TTC549 (cell line): ENCODE results near the gene CENPM.

Experiments
- FAIRE-seq: peaks from 2 replicates; lab custom pipeline; 2012; peaks lifted over from hg19 to GRCh38; lab: Jason Lieb, UNC

CENPM gene, protein sequence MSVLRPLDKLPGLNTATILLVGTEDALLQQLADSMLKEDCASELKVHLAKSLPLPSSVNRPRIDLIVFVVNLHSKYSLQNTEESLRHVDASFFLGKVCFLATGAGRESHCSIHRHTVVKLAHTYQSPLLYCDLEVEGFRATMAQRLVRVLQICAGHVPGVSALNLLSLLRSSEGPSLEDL

DNA sequence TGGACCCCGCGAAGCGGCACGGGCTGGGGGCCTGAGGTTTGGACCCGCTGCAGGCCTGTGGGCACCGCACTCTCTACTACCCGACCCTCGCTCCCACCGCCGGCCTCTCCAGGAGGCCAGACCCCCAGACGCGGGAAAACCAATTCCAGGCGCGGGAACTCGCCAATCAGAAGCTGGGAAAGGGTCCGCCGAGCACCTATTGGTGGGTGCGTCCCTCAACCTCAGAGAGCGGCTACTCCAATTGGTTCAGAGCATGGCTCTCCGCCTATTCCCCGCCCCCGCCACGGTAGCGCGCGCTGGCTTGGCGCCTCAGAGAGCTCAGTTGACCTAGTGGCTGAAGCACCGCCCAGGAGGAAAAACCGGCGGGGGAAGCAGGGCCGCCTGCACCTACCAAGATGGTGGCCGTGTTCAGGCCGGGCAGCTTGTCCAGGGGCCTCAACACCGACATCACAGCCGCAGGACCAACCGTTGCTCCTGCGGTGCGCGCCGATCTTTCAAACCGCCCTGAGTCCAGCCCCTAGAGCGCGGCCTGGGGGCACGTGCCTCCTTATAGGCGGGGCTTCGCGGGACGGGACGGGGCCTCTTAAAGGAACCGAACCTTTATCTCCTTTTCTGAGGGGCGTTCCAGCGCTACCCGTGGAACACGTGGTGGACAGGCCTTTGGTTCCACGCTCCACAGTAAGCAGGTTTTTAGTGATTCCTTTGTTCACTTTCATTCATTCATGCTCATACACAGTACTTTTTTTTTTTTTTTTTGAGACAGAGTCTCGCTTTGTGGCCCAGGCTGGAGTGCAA, at the start of gene CENPM:
TSS of gene CENPM (minus strand) at position 524 of the 795 bp plus-strand sequence. CDS start at position 448, 76 bp downstream.
- FAIRE-seq = peak; percentile 82

- FAIRE-seq = no peak
Observed at GRCh38 chr22:41995211-41995610, 48.3 kb upstream of the CENPM start.

GRCh38 chr22:41992496-41992895, 45.5 kb upstream of the CENPM start:
- no peak for FAIRE-seq

GRCh38 chr22:41991111-41991510, 44.2 kb upstream of the CENPM start:
- no peak for FAIRE-seq

DNA sequence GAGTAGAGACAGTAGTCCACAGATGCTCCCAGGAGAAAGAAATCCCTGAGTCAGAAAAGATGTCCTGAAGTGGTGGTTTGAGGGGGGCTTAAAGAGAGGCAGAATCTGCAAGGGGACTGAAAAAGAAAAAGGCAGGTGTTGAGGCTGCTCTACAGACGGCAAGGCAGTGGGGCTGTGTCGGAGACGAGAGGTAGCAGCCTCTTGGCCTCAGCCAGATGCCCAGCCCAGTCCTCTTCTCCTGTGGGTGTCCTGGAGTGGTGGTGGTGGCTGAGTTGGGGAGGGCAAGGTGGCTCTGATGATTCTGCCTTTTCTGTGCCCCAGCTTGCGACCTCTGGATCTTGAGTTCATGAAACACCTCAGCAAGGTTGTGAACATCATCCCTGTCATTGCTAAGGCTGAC, 42.3 kb upstream of the CENPM start:
- no peak for FAIRE-seq

DNA sequence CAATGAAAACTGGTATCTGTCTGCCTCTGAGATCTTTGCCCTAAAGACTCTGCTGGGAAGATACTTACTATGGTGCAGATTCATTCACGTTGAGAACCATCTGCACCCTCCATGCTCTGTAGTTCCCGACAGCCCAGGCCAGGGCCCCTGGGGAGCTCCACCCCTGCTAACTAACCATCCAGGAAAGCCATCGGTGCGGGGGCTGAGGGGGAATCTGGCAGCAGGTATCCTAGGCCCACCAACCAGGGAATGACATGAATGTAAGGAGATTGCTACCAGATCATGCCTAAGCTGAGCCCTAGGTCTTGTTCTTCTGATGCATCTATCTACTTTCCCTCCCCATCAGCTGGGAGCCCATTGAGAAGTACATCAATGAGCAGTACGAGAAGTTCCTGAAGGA, 40.3 kb upstream of the CENPM start:
- no peak for FAIRE-seq

DNA sequence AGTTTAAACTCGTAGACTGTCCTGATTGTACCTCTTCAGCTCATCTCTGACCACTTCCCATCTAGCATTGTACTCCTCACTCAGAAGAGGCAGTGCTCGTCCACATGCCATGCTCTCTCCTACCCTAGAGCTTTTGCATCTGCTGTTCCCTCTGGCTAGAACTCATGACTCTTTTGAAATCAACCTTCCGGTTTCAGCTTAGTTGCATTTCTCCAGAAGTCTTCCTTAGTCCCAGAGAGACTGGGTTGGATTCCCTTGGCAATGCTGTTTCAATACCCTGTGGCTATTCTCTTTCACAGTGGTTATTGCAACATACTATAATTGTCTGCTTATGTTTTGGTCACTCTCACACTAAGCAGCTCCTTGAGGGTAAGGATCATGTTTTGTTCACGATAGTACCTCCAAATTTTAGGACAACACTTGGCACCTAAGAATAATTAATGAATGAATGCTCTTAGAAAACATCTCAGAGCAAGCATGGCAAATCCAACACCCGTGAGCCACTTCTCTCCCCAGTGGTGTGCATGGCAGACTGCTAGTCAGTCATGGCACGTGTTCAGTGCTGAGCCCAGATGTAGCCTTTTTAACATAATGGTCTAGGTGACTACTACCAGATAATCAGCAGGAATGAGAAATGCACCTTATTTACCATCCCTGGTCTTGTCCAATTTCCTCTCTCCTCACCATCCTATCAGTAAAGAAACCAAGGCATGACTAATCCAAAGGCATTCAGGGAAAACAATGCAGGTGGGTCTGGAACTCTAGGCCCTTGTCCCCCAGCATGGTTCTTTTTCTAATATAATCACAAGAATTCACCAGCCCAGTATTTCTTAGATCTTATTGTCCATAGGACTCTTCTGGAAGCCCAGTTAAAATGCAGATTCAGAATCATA, 36.8 kb upstream of the CENPM start:
- FAIRE-seq = no peak

- no peak for FAIRE-seq
Observed at GRCh38 chr22:41982865-41983264, 35.9 kb upstream of the CENPM start.

GRCh38 chr22:41979423-41980250, 32.7 kb upstream of the CENPM start:
- no peak for FAIRE-seq

GRCh38 chr22:41978732-41979131, 31.8 kb upstream of the CENPM start:
- no peak for FAIRE-seq

DNA sequence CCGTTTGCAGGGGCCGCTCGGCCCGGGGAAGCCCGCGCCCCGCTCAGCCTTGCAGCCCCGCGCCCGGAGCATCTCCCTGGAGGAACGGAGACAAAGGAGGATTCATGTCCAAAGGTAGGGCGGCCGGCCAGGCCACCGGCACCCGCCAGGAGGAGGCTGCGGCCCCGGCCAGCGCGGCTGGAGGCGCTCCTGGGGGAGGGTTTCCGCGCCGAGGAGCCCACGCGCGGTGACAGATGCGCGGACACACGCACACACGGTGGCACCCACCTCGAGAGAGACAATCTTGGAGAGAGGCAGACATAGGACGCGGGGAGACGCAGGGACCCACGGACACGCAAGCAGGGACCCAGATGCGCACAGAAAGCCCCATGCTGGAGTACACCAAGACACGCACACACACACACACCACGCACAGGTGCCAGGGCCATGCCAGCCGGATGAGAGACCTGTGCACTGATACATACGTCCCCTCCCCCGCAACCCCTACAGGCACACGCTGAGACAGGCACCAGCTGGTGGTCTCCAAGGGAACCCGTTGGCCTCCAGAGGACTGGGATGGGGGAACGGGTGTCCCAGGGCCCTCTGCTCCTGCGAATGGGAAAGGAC, 30.1 kb upstream of the CENPM start:
- FAIRE-seq = no peak

DNA sequence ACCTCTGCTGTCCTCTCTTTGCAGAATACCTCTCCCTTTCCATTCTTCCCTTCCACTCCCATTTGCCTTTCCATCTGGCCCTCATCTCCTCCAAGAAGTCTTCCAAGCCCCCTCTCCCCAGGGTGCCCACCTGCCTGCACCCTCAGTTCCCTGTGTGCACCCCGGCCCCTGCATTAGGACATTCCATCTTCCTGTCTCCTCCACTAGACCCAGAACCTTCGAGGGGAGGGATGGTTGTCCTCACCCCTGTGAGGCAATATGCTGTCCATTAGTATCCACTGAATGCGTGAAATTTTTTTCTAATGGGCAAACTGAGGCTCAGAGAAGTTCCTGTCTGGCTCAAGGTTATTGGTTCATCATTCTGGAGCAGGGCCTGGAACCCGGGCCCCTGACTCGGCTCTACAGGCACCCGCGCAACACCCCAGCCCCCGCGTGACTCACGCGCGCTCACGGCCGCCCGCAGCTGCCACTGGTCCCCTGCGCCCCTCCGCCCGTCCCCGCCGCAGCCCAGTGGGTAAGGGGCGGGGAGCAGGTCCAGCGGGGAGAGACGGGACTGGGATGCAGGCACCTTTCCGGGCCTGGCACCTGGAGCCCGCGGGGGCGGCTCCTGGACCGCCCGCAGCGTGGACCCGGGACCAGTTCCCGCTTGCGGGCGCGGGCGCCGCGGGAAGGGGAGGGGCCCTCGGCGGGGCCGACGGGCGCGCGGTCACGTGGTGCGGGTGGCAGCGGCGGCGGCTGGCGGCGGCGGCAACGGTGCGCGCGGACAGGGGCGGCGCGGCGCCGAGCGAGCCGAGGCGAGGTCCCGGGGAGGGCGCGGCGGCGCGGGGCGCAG, 29.3 kb upstream of the CENPM start:
- no peak for FAIRE-seq

GRCh38 chr22:41975299-41976069, 28.5 kb upstream of the CENPM start:
- FAIRE-seq = no peak

- no peak for FAIRE-seq
Observed at GRCh38 chr22:41974691-41975290, 27.8 kb upstream of the CENPM start.

GRCh38 chr22:41971431-41971830, 24.5 kb upstream of the CENPM start:
- FAIRE-seq = no peak

GRCh38 chr22:41970601-41971000, 23.6 kb upstream of the CENPM start:
- no peak for FAIRE-seq

GRCh38 chr22:41969110-41969646, 22.2 kb upstream of the CENPM start, which contains the start of gene SEPTIN3:
SEPTIN3 (plus strand) TSS chr22:41969443; CDS start chr22:41971493, 2,050 bp downstream.
- FAIRE-seq = no peak

DNA sequence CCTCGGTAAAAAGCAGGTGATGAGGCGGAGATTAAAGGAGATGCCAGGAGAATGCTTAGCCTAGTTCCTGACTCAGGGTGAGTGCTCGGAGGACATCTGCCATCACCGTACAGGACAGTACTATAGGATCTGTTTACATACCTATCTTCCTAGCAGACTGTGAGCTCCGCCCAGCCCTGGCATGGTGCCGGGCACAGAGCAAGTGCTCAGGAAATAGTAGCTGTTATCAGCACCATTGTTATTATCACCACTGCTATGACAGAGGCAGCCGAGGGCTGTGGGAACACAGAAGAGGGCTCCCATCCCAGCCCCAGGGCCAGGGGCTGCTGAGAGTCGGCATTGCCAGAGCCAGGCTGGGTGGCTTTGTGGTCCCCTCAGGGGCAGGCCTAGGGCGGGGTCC, 21.6 kb upstream of the CENPM start:
- no peak for FAIRE-seq

DNA sequence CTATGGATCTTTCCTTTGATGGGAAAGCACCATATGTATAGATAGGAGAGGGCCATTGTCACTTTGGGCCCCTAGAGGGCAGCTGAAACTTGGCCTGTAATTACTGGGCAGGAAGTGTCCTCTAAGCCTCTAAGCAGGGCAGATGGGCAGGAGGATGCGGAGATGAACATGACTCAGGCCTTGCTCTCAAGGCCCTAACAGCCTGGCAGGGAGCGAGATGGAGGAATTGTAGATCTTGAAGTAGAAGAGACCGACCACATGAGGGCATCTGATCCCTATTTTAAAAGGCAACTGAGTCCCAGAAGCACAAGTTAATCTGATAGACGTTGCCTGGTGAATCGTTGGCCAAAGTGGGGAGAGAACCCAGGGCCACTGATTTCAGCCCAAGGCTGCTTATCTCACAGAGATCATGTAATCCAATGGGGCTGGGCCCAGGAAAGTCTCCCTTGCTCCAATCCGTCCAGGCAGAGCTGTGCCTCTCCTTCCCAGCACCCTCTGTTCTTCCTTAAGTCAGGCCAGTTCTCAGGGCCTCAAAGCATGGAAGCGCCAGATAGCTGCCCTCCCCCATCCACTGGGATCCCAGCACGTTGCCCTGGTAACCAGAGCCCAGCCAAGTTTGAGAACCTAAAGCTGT, 19.8 kb upstream of the CENPM start:
- peak; percentile 50 for FAIRE-seq
